ENCODE measurements around the gene FHL5. TPM values are rescaled to one million over a fixed set of nuclear protein-coding genes. Genes with fewer than 3 reads are reported as not detected.

FHL5 gene
- total RNA-seq, 2 donors from 2014 or later, result 0.35 to 13.8 TPM

Other genes starting within 250 kb of the FHL5 start
- gene UFL1, start 41.3 kb upstream of the FHL5 start, total RNA-seq, result 10 to 100 TPM; 16.5 to 27.5 TPM

Measured in right atrium auricular region (tissue), 2 donors.